ENCODE measurements around the gene PLXDC1.

DNA sequence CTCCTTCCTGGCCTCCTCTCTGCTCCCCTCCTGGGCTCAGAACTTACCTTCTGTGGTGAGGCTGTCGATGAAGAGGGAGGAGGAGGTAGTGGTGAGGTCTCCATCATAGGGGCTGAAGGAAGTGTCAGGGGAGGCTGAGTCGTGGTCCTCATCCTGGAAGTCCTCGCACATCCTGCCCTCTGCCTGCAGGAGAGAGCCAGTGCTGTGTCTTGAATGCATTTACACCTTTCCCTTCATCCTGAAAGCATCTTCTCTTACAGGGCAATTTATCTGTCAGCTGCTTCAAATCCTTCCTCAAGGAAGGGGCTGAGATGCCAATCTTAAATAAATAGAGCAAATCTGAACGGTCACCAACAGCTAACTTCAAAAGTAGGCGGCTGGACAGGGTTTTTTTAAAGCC is 73.6 kb downstream of the PLXDC1 start:
- TF ChIP-seq, protein P1, sequence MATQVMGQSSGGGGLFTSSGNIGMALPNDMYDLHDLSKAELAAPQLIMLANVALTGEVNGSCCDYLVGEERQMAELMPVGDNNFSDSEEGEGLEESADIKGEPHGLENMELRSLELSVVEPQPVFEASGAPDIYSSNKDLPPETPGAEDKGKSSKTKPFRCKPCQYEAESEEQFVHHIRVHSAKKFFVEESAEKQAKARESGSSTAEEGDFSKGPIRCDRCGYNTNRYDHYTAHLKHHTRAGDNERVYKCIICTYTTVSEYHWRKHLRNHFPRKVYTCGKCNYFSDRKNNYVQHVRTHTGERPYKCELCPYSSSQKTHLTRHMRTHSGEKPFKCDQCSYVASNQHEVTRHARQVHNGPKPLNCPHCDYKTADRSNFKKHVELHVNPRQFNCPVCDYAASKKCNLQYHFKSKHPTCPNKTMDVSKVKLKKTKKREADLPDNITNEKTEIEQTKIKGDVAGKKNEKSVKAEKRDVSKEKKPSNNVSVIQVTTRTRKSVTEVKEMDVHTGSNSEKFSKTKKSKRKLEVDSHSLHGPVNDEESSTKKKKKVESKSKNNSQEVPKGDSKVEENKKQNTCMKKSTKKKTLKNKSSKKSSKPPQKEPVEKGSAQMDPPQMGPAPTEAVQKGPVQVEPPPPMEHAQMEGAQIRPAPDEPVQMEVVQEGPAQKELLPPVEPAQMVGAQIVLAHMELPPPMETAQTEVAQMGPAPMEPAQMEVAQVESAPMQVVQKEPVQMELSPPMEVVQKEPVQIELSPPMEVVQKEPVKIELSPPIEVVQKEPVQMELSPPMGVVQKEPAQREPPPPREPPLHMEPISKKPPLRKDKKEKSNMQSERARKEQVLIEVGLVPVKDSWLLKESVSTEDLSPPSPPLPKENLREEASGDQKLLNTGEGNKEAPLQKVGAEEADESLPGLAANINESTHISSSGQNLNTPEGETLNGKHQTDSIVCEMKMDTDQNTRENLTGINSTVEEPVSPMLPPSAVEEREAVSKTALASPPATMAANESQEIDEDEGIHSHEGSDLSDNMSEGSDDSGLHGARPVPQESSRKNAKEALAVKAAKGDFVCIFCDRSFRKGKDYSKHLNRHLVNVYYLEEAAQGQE (IDR thresholded peaks at IDR 0.05; ENCODE audit: low read depth) = no peak
- TF ChIP-seq EGR1 (IDR thresholded peaks at IDR 0.05) (no peak), FOXM1 (IDR thresholded peaks at IDR 0.05; ENCODE audit: borderline replicate concordance, low read depth) (no peak), EP300 (IDR thresholded peaks at IDR 0.05; ENCODE audit: borderline replicate concordance) (no peak), CREB1 (IDR thresholded peaks at IDR 0.05; ENCODE audit: low read depth) (no peak), CEBPB (IDR thresholded peaks at IDR 0.05) (no peak), NFIC (IDR thresholded peaks at IDR 0.05) (no peak), TAF1 (IDR thresholded peaks at IDR 0.05; ENCODE audit: low read depth) (no peak)
- TF ChIP-seq, protein P2, sequence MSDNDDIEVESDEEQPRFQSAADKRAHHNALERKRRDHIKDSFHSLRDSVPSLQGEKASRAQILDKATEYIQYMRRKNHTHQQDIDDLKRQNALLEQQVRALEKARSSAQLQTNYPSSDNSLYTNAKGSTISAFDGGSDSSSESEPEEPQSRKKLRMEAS (IDR thresholded peaks at IDR 0.05) = no peak
